Measurements from ENCODE around the gene GPR152. TPM values are rescaled to one million over a fixed set of nuclear protein-coding genes. Genes with fewer than 3 reads are reported as not detected.
A peak's percentile ranks its signal among the peaks of the same experiment; 100 is the strongest.

GPR152 gene
- total RNA-seq, 1 experiment from 2014 or later = not detected

- CTCF ChIA-PET = no interaction called here
- no TSS peak for BruUV-seq (replicated peaks)
- H3K4me1 Mint-ChIP-seq (ENCODE audit: low read depth, unreplicated experiment) = peaks cover 35% of the 10 kb centered on the region
Measured at GRCh38 chr11:67463680-67464410, 11.3 kb upstream of the GPR152 start.

GRCh38 chr11:67463186-67463585 lies 10.7 kb upstream of the GPR152 start:
- Mint-ChIP-seq H3K9me3 (ENCODE audit: low read depth, unreplicated experiment) (no peaks in the 10 kb centered on the region), H3K4me3 (ENCODE audit: low read depth, unreplicated experiment) (no peak overlapping the region), H3K36me3 (ENCODE audit: insufficient read depth, unreplicated experiment) (peaks cover 53% of the 10 kb centered on the region), H3K27me3 (ENCODE audit: unreplicated experiment) (no peaks in the 10 kb centered on the region), H3K4me1 (ENCODE audit: low read depth, unreplicated experiment) (peaks cover 32% of the 10 kb centered on the region), H3K27ac (ENCODE audit: unreplicated experiment) (no peak overlapping the region)
- TF ChIP-seq CTCF (IDR thresholded peaks at IDR 0.05; ENCODE audit: unreplicated experiment) = no peak
- CTCF ChIA-PET = no interaction called here
- DNase-seq = no peak
- intact Hi-C loops (cut with micrococcal nuclease; ENCODE audit: unreplicated experiment) = no loop called here
- no TSS peak for BruUV-seq (replicated peaks)

More at GRCh38 chr11:67463680-67464410, 11.3 kb upstream of the GPR152 start:
- Mint-ChIP-seq H3K9me3 (ENCODE audit: low read depth, unreplicated experiment) (no peaks in the 10 kb centered on the region), H3K27me3 (ENCODE audit: unreplicated experiment) (no peaks in the 10 kb centered on the region), H3K4me3 (ENCODE audit: low read depth, unreplicated experiment) (peak overlapping the region; percentile 94), H3K27ac (ENCODE audit: unreplicated experiment) (peak overlapping the region; percentile 91), H3K36me3 (ENCODE audit: insufficient read depth, unreplicated experiment) (peaks cover 59% of the 10 kb centered on the region)
- TF ChIP-seq CTCF (IDR thresholded peaks at IDR 0.05; ENCODE audit: unreplicated experiment) = no peak
- intact Hi-C loops (cut with micrococcal nuclease; ENCODE audit: unreplicated experiment) = no loop called here
- DNase-seq = peak; percentile 89

- H3K27ac Mint-ChIP-seq (ENCODE audit: unreplicated experiment) = no peak overlapping the region
Measured at GRCh38 chr11:67458266-67458665, 5.7 kb upstream of the GPR152 start.

DNA sequence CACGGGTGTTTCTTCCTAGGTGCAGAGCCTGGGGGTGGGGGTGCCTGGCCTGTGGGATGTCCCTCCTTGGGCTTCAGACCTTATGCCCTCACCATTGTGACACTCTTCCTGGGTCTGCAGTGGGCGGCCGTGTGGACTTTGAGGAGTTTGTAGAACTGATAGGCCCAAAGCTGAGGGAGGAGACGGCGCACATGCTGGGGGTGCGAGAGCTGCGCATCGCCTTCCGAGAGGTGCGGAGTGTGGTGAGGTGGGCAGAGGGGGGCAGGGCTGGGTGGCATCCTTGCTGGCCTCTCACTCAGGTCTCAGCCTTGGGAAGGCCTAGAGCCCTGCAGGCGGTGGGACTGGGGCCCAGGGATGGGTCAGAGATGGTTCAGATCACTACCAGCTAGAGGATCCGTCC lies 4.9 kb upstream of the GPR152 start:
- DNase-seq = no peak
- H3K9me3 Mint-ChIP-seq (ENCODE audit: low read depth, unreplicated experiment) = no peaks in the 10 kb centered on the region
- no peak overlapping the region for H3K4me3 Mint-ChIP-seq (ENCODE audit: low read depth, unreplicated experiment)
- H3K36me3 Mint-ChIP-seq (ENCODE audit: insufficient read depth, unreplicated experiment) = peaks cover 23% of the 10 kb centered on the region
- no TSS peak for BruUV-seq (replicated peaks)
- no peak for TF ChIP-seq CTCF (IDR thresholded peaks at IDR 0.05; ENCODE audit: unreplicated experiment)
- no peaks in the 10 kb centered on the region for H3K27me3 Mint-ChIP-seq (ENCODE audit: unreplicated experiment)
- H3K4me1 Mint-ChIP-seq (ENCODE audit: low read depth, unreplicated experiment) = peaks cover 3% of the 10 kb centered on the region
- CTCF ChIA-PET = no interaction called here
- H3K27ac Mint-ChIP-seq (ENCODE audit: unreplicated experiment) = no peak overlapping the region
- intact Hi-C loops (cut with micrococcal nuclease; ENCODE audit: unreplicated experiment) = no loop called here

More at GRCh38 chr11:67458266-67458665, 5.7 kb upstream of the GPR152 start:
- Mint-ChIP-seq H3K4me1 (ENCODE audit: low read depth, unreplicated experiment) (no peaks in the 10 kb centered on the region), H3K4me3 (ENCODE audit: low read depth, unreplicated experiment) (no peak overlapping the region), H3K9me3 (ENCODE audit: low read depth, unreplicated experiment) (no peaks in the 10 kb centered on the region), H3K36me3 (ENCODE audit: insufficient read depth, unreplicated experiment) (peaks cover 22% of the 10 kb centered on the region), H3K27me3 (ENCODE audit: unreplicated experiment) (no peaks in the 10 kb centered on the region)
- intact Hi-C loops (cut with micrococcal nuclease; ENCODE audit: unreplicated experiment) = no loop called here
- no peak for TF ChIP-seq CTCF (IDR thresholded peaks at IDR 0.05; ENCODE audit: unreplicated experiment)
- DNase-seq = no peak
- CTCF ChIA-PET = no interaction called here
- BruUV-seq (replicated peaks) = no TSS peak
